CD4-positive, alpha-beta T cell (primary cell): Measurements from ENCODE around the gene PRSS36. TPM values are rescaled to one million over a fixed set of nuclear protein-coding genes. Genes with fewer than 3 reads are reported as not detected.

Source experiments
- ATAC-seq: fragments of 200-7000 bp; cut with Tn5 transposase; one replicate; pipeline ENCODE4 v1.10.0; 2022; ENCODE audit warnings: mild to moderate bottlenecking; ENCODE audit not compliant: poor library complexity
- CTCF ChIA-PET: fragments of 350-600 bp; sonication (Branson Sonifier 250); formaldehyde crosslinking; loops from one replicate; lab custom pipeline; 2021; ENCODE audit warnings: antibody characterized with exemption, inconsistent platforms; lab: Charles Lee
- POLR2A ChIA-PET: fragments of 350-600 bp; sonication (Branson Sonifier 250); formaldehyde crosslinking; loops from one replicate; lab custom pipeline; 2021; ENCODE audit warnings: antibody characterized with exemption, inconsistent platforms; lab: Charles Lee
- DNase-seq, 14 experiments: peaks; one replicate each; pipeline ENCODE4 v3.0.0-alpha.2; 2013 to 2020; ENCODE audit warnings: mixed read lengths in 2 of 14
- H3K27ac ChIP-seq, 2 donors: one replicate each; pipeline versions ENCODE4 v1.5.1 to v1.7.0; 2013; ENCODE audit warnings: low read length in 2 of 2, low read depth in 1 of 2, mild to moderate bottlenecking in 1 of 2
- H3K27me3 ChIP-seq, 2 experiments: 1 replicate in 1 of 2; 2 replicates in 1 of 2; pipeline versions ENCODE4 v1.6.1 to v1.7.0; 2013; ENCODE audit warnings: low read length in 2 of 2, control low read depth in 1 of 2, mild to moderate bottlenecking in 1 of 2, moderate library complexity in 1 of 2; ENCODE audit not compliant: insufficient read depth in 2 of 2, control insufficient read depth in 1 of 2
- H3K36me3 ChIP-seq: one replicate; pipeline ENCODE4 v1.6.1; 2013; ENCODE audit warnings: low read length, control low read depth; ENCODE audit not compliant: insufficient read depth
- H3K4me1 ChIP-seq: one replicate; pipeline ENCODE4 v1.6.1; 2013; ENCODE audit warnings: low read length, control low read depth; ENCODE audit not compliant: insufficient read depth
- H3K4me3 ChIP-seq: one replicate; pipeline ENCODE4 v1.5.1; 2013; ENCODE audit warnings: mild to moderate bottlenecking, low read length, moderate library complexity
- H3K9me3 ChIP-seq, 2 experiments: 1 replicate in 1 of 2; 2 replicates in 1 of 2; pipeline versions ENCODE4 v1.6.1 to v1.7.0; 2013; ENCODE audit warnings: low read length in 2 of 2, mild to moderate bottlenecking in 2 of 2, control low read depth in 1 of 2, moderate library complexity in 1 of 2; ENCODE audit not compliant: control insufficient read depth in 1 of 2, insufficient read depth in 1 of 2
- H3K27ac Mint-ChIP-seq: one replicate; pipeline ENCODE4 v1.8.0; 2020; ENCODE audit warnings: mixed read lengths
- H3K27me3 Mint-ChIP-seq: one replicate; pipeline ENCODE4 v1.8.0; 2021; ENCODE audit warnings: mixed read lengths
- H3K36me3 Mint-ChIP-seq: one replicate; pipeline ENCODE4 v1.8.0; 2021; ENCODE audit warnings: low read depth, mixed read lengths
- H3K4me1 Mint-ChIP-seq: one replicate; pipeline ENCODE4 v1.8.0; 2021; ENCODE audit warnings: low read depth, mixed read lengths
- H3K4me3 Mint-ChIP-seq: one replicate; pipeline ENCODE4 v1.8.0; 2020; ENCODE audit warnings: mild to moderate bottlenecking, mixed read lengths
- H3K9me3 Mint-ChIP-seq: one replicate; pipeline ENCODE4 v1.8.0; 2020; ENCODE audit warnings: mixed read lengths
- CTCF ChIP-seq: fragments of 200-600 bp; IDR thresholded peaks from one replicate; pipeline ENCODE4 v1.8.0; 2022; ENCODE audit warnings: antibody characterized with exemption, mild to moderate bottlenecking
- intact Hi-C, 2 experiments: fragments of 100-400 bp; cut with DNase I in 1 of 2; cut with micrococcal nuclease in 1 of 2; formaldehyde crosslinking; loops; one replicate each; pipeline versions ENCODE4 v1.15.1 to v1.9.0; 2023 to 2025; cut with DNase I, micrococcal nuclease
- total RNA-seq, 174 experiments: library from RNA in 2 of 174; stranded (reverse) in 2 of 174; gene quantifications; one replicate each; pipeline ENCODE4 v1.2.3 and lab custom pipeline; 2021 to 2026

Gene PRSS36
- total RNA-seq, 2 experiments from 2014 or later = 0.33 to 0.56 TPM

GRCh38 chr16:31093132-31093703 is 56.6 kb downstream of the PRSS36 start:
- ATAC-seq (no peak), DNase-seq (no peak)
- Histone ChIP-seq H3K27ac (no peak overlapping the region), H3K27me3 (no peaks in the 10 kb centered on the region), H3K4me3 (no peak overlapping the region), H3K4me1 (peaks cover 31% of the 10 kb centered on the region), H3K36me3 (peaks cover 13% of the 10 kb centered on the region), H3K9me3 (no peaks in the 10 kb centered on the region)
- Mint-ChIP-seq H3K36me3 (peaks cover 26% of the 10 kb centered on the region), H3K27me3 (no peaks in the 10 kb centered on the region), H3K4me3 (peak overlapping the region; percentile 65), H3K9me3 (no peaks in the 10 kb centered on the region), H3K27ac (peak overlapping the region; percentile 83), H3K4me1 (peaks cover 34% of the 10 kb centered on the region)
- CTCF ChIA-PET = interaction anchor here (0.6 kb wide), 1 partner anchor 301 kb away, joined by 3 read pairs; no protein-coding TSS in a partner anchor
- TF ChIP-seq CTCF = no peak
- POLR2A ChIA-PET = interaction anchor here (1.3 to 4.6 kb wide), 3 partner anchors 9 to 24 kb away, joined by 3 to 35 read pairs (median 21); partner anchors contain the start of genes KAT8, ZNF646 and ZNF668
- intact Hi-C loops = no loop called here

DNA sequence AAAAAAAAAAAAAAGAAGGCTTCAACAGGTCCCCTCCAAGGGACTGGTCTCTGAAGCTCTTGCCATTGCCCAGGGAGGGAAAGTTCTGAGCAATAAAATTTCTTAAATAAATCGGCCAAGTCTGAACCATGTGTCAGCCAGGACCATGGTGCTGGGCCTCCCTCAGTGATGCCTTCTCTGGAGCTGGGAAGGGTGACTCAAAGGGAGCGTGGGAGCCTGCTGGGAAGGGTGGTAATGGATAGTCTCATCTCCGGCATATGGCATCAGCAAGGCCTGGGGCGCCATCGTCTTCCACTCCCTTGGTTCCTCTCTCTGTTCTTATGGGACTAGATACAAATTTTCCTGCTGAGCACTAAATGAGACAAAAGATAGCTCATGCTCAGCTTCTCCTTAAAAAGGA is 57.5 kb downstream of the PRSS36 start:
- H3K4me3 ChIP-seq = no peak overlapping the region
- H3K4me3 Mint-ChIP-seq = peak overlapping the region; percentile 63
- H3K27ac Mint-ChIP-seq = peak overlapping the region; percentile 83
- ChIA-PET CTCF (interaction anchor here (1.3 kb wide), 1 partner anchor 50 kb away, joined by 3 read pairs; no protein-coding TSS in a partner anchor), POLR2A (interaction anchor here (0.6 to 4.6 kb wide), 3 partner anchors 8 to 131 kb away, joined by 3 to 35 read pairs (median 4); partner anchors contain the start of genes ZNF646 and ZNF668)
- no peaks in the 10 kb centered on the region for H3K27me3 Mint-ChIP-seq
- H3K27me3 ChIP-seq = no peaks in the 10 kb centered on the region
- H3K9me3 Mint-ChIP-seq = no peaks in the 10 kb centered on the region
- no peak for TF ChIP-seq CTCF
- peaks cover 18% of the 10 kb centered on the region for H3K36me3 ChIP-seq
- no peak for DNase-seq
- no peak for ATAC-seq
- peaks cover 31% of the 10 kb centered on the region for H3K4me1 ChIP-seq
- no peak overlapping the region for H3K27ac ChIP-seq
- peaks cover 26% of the 10 kb centered on the region for H3K36me3 Mint-ChIP-seq
- intact Hi-C loops = no loop called here
- peaks cover 34% of the 10 kb centered on the region for H3K4me1 Mint-ChIP-seq
- H3K9me3 ChIP-seq = no peaks in the 10 kb centered on the region

- H3K4me3 Mint-ChIP-seq = no peak overlapping the region
- CTCF ChIA-PET = no interaction called here
These were observed 59.3 kb downstream of the PRSS36 start for GRCh38 chr16:31090540-31090939.

More at GRCh38 chr16:31090540-31090939, 59.3 kb downstream of the PRSS36 start:
- DNase-seq = no peak
- Histone ChIP-seq H3K9me3 (no peaks in the 10 kb centered on the region), H3K4me3 (no peak overlapping the region), H3K27ac (no peak overlapping the region), H3K27me3 (no peaks in the 10 kb centered on the region), H3K36me3 (peaks cover 24% of the 10 kb centered on the region), H3K4me1 (peaks cover 26% of the 10 kb centered on the region)
- no peak for TF ChIP-seq CTCF
- no peaks in the 10 kb centered on the region for H3K27me3 Mint-ChIP-seq
- H3K27ac Mint-ChIP-seq = no peak overlapping the region
- ATAC-seq = no peak
- intact Hi-C loops = no loop called here
- H3K4me1 Mint-ChIP-seq = peaks cover 30% of the 10 kb centered on the region
- POLR2A ChIA-PET = no interaction called here
- H3K36me3 Mint-ChIP-seq = peaks cover 28% of the 10 kb centered on the region
- no peaks in the 10 kb centered on the region for H3K9me3 Mint-ChIP-seq
